Hepatocyte (in vitro differentiated cells): Measurements from ENCODE around the gene STRAP.

ENCODE experiments used
- CTCF ChIP-seq: fragments of 200-600 bp; sonication (generic); IDR thresholded peaks from 2 replicates; pipeline ENCODE4 v1.5.1; 2016; ENCODE audit warnings: antibody characterized with exemption, mild to moderate bottlenecking; ENCODE audit not compliant: poor library complexity
- EZH2 ChIP-seq: fragments of 200-600 bp; sonication (generic); IDR thresholded peaks from 2 replicates; pipeline ENCODE4 v1.6.1; 2016; ENCODE audit warnings: antibody characterized with exemption, mild to moderate bottlenecking, borderline replicate concordance

GRCh38 chr12:15932327-15932726 is 50.1 kb downstream of the STRAP start:
- TF ChIP-seq CTCF (no peak), EZH2 (no peak)
